CD4-positive, alpha-beta T cell (primary cell): ENCODE results near the gene FJX1. TPM values are rescaled to one million over a fixed set of nuclear protein-coding genes. Genes with fewer than 3 reads are reported as not detected.

Source experiments
- ATAC-seq: fragments of 200-7000 bp; cut with Tn5 transposase; one replicate; pipeline ENCODE4 v1.10.0; 2022; ENCODE audit warnings: mild to moderate bottlenecking; ENCODE audit not compliant: poor library complexity
- CTCF ChIA-PET: fragments of 350-600 bp; sonication (Branson Sonifier 250); formaldehyde crosslinking; loops from one replicate; lab custom pipeline; 2021; ENCODE audit warnings: antibody characterized with exemption, inconsistent platforms; lab: Charles Lee
- POLR2A ChIA-PET: fragments of 350-600 bp; sonication (Branson Sonifier 250); formaldehyde crosslinking; loops from one replicate; lab custom pipeline; 2021; ENCODE audit warnings: antibody characterized with exemption, inconsistent platforms; lab: Charles Lee
- DNase-seq, 14 experiments: peaks; one replicate each; pipeline ENCODE4 v3.0.0-alpha.2; 2013 to 2020; ENCODE audit warnings: mixed read lengths in 2 of 14
- H3K27ac ChIP-seq, 2 donors: one replicate each; pipeline versions ENCODE4 v1.5.1 to v1.7.0; 2013; ENCODE audit warnings: low read length in 2 of 2, low read depth in 1 of 2, mild to moderate bottlenecking in 1 of 2
- H3K27me3 ChIP-seq, 2 experiments: 1 replicate in 1 of 2; 2 replicates in 1 of 2; pipeline versions ENCODE4 v1.6.1 to v1.7.0; 2013; ENCODE audit warnings: low read length in 2 of 2, control low read depth in 1 of 2, mild to moderate bottlenecking in 1 of 2, moderate library complexity in 1 of 2; ENCODE audit not compliant: insufficient read depth in 2 of 2, control insufficient read depth in 1 of 2
- H3K36me3 ChIP-seq: one replicate; pipeline ENCODE4 v1.6.1; 2013; ENCODE audit warnings: low read length, control low read depth; ENCODE audit not compliant: insufficient read depth
- H3K4me1 ChIP-seq: one replicate; pipeline ENCODE4 v1.6.1; 2013; ENCODE audit warnings: low read length, control low read depth; ENCODE audit not compliant: insufficient read depth
- H3K4me3 ChIP-seq: one replicate; pipeline ENCODE4 v1.5.1; 2013; ENCODE audit warnings: mild to moderate bottlenecking, low read length, moderate library complexity
- H3K9me3 ChIP-seq, 2 experiments: 1 replicate in 1 of 2; 2 replicates in 1 of 2; pipeline versions ENCODE4 v1.6.1 to v1.7.0; 2013; ENCODE audit warnings: low read length in 2 of 2, mild to moderate bottlenecking in 2 of 2, control low read depth in 1 of 2, moderate library complexity in 1 of 2; ENCODE audit not compliant: control insufficient read depth in 1 of 2, insufficient read depth in 1 of 2
- H3K27ac Mint-ChIP-seq: one replicate; pipeline ENCODE4 v1.8.0; 2020; ENCODE audit warnings: mixed read lengths
- H3K27me3 Mint-ChIP-seq: one replicate; pipeline ENCODE4 v1.8.0; 2021; ENCODE audit warnings: mixed read lengths
- H3K36me3 Mint-ChIP-seq: one replicate; pipeline ENCODE4 v1.8.0; 2021; ENCODE audit warnings: low read depth, mixed read lengths
- H3K4me1 Mint-ChIP-seq: one replicate; pipeline ENCODE4 v1.8.0; 2021; ENCODE audit warnings: low read depth, mixed read lengths
- H3K4me3 Mint-ChIP-seq: one replicate; pipeline ENCODE4 v1.8.0; 2020; ENCODE audit warnings: mild to moderate bottlenecking, mixed read lengths
- H3K9me3 Mint-ChIP-seq: one replicate; pipeline ENCODE4 v1.8.0; 2020; ENCODE audit warnings: mixed read lengths
- intact Hi-C, 2 experiments: fragments of 100-400 bp; cut with DNase I in 1 of 2; cut with micrococcal nuclease in 1 of 2; formaldehyde crosslinking; loops; one replicate each; pipeline versions ENCODE4 v1.15.1 to v1.9.0; 2023 to 2025; cut with DNase I, micrococcal nuclease
- total RNA-seq, 174 experiments: library from RNA in 2 of 174; stranded (reverse) in 2 of 174; gene quantifications; one replicate each; pipeline ENCODE4 v1.2.3 and lab custom pipeline; 2021 to 2026
- TF ChIP-seq, protein P1 (sequence below): fragments of 200-600 bp; IDR thresholded peaks from one replicate; pipeline ENCODE4 v1.8.0; 2022; ENCODE audit warnings: antibody characterized with exemption, mild to moderate bottlenecking

FJX1 gene
- total RNA-seq, 2 experiments from 2014 or later, result not detected

DNA sequence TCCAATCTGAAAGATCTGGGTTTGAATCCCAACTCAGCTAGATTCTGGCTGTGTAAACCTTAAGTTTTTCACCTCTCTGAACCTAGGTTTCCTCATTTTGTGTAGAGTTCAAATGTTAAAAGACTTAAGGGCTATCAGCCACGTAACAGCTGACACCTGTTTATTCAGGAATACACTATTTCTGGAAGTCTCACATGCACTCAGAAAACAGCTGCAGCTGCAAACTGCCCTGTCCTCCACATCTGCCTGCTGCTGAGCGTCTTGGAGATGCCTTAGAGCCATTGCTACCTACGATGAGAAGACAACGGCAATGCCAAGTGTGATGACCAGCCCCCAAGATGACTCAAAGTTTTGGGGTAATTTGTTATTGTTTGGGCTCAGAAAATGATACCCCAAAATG is 37.6 kb downstream of the FJX1 start:
- H3K36me3 ChIP-seq, result no peaks in the 10 kb centered on the region
- intact Hi-C loops, result no loop called here
- ChIA-PET CTCF (no interaction called here), POLR2A (no interaction called here)
- Mint-ChIP-seq H3K9me3 (no peaks in the 10 kb centered on the region), H3K27me3 (peaks cover 67% of the 10 kb centered on the region), H3K27ac (no peak overlapping the region), H3K36me3 (no peaks in the 10 kb centered on the region), H3K4me3 (no peak overlapping the region), H3K4me1 (no peaks in the 10 kb centered on the region)
- no peak for ATAC-seq
- H3K27ac ChIP-seq, result no peak overlapping the region
- TF ChIP-seq, protein P1, sequence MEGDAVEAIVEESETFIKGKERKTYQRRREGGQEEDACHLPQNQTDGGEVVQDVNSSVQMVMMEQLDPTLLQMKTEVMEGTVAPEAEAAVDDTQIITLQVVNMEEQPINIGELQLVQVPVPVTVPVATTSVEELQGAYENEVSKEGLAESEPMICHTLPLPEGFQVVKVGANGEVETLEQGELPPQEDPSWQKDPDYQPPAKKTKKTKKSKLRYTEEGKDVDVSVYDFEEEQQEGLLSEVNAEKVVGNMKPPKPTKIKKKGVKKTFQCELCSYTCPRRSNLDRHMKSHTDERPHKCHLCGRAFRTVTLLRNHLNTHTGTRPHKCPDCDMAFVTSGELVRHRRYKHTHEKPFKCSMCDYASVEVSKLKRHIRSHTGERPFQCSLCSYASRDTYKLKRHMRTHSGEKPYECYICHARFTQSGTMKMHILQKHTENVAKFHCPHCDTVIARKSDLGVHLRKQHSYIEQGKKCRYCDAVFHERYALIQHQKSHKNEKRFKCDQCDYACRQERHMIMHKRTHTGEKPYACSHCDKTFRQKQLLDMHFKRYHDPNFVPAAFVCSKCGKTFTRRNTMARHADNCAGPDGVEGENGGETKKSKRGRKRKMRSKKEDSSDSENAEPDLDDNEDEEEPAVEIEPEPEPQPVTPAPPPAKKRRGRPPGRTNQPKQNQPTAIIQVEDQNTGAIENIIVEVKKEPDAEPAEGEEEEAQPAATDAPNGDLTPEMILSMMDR, result no peak
- H3K9me3 ChIP-seq, result no peaks in the 10 kb centered on the region
- H3K4me3 ChIP-seq, result no peak overlapping the region
- DNase-seq, result no peak
- no peaks in the 10 kb centered on the region for H3K4me1 ChIP-seq
- peaks cover 0 to 15% of the 10 kb centered on the region in 2 experiments for H3K27me3 ChIP-seq

DNA sequence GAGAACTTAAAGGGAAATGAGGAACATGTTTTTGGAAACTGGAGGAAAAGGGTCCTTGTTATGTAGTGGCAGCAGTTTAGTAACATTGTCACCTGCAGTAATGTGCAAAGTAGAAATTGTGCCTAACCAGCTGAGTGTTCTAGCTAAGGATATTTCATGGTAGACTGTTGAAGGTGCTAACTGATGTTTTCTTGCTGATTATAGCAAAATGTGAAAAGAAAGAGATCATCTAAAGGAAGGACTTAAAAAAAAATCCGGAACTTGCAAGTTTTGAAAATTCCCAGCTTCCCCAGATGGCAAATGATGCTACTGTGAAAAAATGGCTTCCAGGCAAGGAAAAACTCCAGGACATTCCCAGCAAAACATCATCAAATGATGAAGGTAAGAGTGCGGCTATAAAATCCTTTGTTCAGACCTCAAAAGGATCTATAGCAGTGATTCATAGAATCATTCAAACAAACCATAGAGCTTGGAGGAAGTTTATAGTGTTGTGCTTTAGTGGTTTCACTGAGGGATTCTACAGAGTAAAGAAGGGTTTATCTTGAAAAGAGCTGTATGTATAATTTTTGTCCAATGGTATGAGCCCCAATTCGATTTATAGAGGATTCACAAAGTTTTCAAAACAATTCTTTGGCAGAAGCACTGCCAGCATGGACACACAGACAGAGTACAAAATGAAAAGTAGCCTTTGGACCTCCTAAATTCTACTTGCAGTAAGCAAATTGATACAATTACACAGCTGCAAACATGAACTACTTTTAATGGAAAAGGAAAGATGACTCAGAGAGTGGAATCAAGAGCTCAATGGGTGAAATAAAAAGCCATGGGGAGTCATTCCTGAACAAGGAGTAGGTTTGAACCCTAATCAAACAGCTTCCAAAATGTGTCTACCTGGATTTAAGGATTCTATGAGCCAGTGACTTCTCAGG is 40.0 kb downstream of the FJX1 start:
- POLR2A ChIA-PET, result interaction anchor here (0.6 kb wide), 1 partner anchor 9 kb away, joined by 3 read pairs; no protein-coding TSS in a partner anchor
- no peak for ATAC-seq
- Mint-ChIP-seq H3K4me3 (no peak overlapping the region), H3K4me1 (peaks cover 19% of the 10 kb centered on the region), H3K27ac (no peak overlapping the region), H3K9me3 (peaks cover 3% of the 10 kb centered on the region), H3K36me3 (peaks cover 11% of the 10 kb centered on the region), H3K27me3 (peaks cover 48% of the 10 kb centered on the region)
- CTCF ChIA-PET, result no interaction called here
- TF ChIP-seq, protein P1, result no peak
- Histone ChIP-seq H3K36me3 (no peaks in the 10 kb centered on the region), H3K27me3 (peaks cover 0 to 10% of the 10 kb centered on the region in 2 experiments), H3K4me1 (peaks cover 15% of the 10 kb centered on the region), H3K9me3 (peaks cover 0 to 5% of the 10 kb centered on the region in 2 experiments), H3K27ac (no peak overlapping the region), H3K4me3 (no peak overlapping the region)
- intact Hi-C loops, result no loop called here
- no peak for DNase-seq

DNA sequence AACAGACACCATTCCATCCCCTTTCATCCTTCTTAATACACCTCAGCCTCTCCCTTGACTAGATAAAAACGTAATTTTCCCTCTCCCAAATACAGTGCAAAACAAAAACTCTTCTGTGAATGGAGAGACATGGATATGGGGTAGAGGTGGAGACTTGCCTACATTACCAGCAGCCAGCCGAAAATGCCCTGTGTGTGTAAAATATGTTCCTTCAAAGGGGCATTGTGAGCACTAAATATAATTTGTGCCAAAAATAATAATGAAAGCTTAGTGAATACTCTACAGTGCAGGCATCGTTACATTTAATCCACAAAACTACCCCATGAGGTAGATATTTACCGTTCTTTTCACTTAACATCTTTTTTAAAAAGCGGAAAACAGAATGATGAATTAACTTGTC is 43.3 kb downstream of the FJX1 start:
- H3K9me3 ChIP-seq, result peaks cover 10 to 27% of the 10 kb centered on the region in 2 experiments
- ATAC-seq (no peak), DNase-seq (no peak)
- H3K4me3 ChIP-seq, result peak overlapping the region; percentile 91
- Mint-ChIP-seq H3K27me3 (peaks cover 19% of the 10 kb centered on the region), H3K36me3 (peaks cover 42% of the 10 kb centered on the region), H3K27ac (peak overlapping the region; percentile 90), H3K4me3 (peak overlapping the region; percentile 90), H3K9me3 (peaks cover 20% of the 10 kb centered on the region), H3K4me1 (peaks cover 50% of the 10 kb centered on the region)
- TF ChIP-seq, protein P1, result no peak
- POLR2A ChIA-PET, result interaction anchor here (1.4 to 1.7 kb wide), 2 partner anchors 13 to 847 kb away, joined by 3 read pairs; no protein-coding TSS in a partner anchor
- H3K4me1 ChIP-seq, result peaks cover 25% of the 10 kb centered on the region
- no peaks in the 10 kb centered on the region for H3K36me3 ChIP-seq
- peaks cover 0 to 7% of the 10 kb centered on the region in 2 experiments for H3K27me3 ChIP-seq
- peak overlapping the region in 1 of 2 donors; percentile 76 for H3K27ac ChIP-seq
- intact Hi-C loops, result loop anchor here (5.0 to 10.0 kb wide), 5 partner anchors 617 to 1957 kb away; partner anchors contain the start of genes APIP (in 1 of the 2), C11orf91 (in 1 of the 2), CAT (in 1 of the 2) and PDHX (in 1 of the 2)
- CTCF ChIA-PET, result interaction anchor here (1.0 kb wide), 1 partner anchor 848 kb away, joined by 3 read pairs; the partner anchor contains the start of gene TRAF6
